HCT116 (cell line): Measurements from ENCODE around the gene CCNK. TPM values are rescaled to one million over a fixed set of nuclear protein-coding genes. Genes with fewer than 3 reads are reported as not detected.

ENCODE experiments used
- ATAC-seq: fragments of 200-7000 bp; cut with Tn5 transposase; 2 replicates; pipeline ENCODE4 v1.9.1; 2020; ENCODE audit warnings: mild to moderate bottlenecking, moderate library complexity
- BruUV-seq: library from RNA; stranded (reverse); fragments of 400-500 nt; replicated peaks from 2 replicates; lab custom pipeline; 2021; lab: Mats Ljungman, UMichigan
- CTCF ChIA-PET: fragments of 300-600 bp; sonication (Branson Sonifier 250); formaldehyde crosslinking; loops from one replicate; lab custom pipeline; 2021; ENCODE audit warnings: antibody characterized with exemption; lab: Charles Lee
- POLR2A ChIA-PET: fragments of 300-600, 350-600 bp; sonication (Branson Sonifier 250); formaldehyde crosslinking; loops from one replicate; lab custom pipeline; 2021; ENCODE audit warnings: antibody characterized with exemption; lab: Charles Lee
- RAD21 ChIA-PET, 2 experiments: fragments of 300-600 bp; sonication (Branson Sonifier 250); formaldehyde crosslinking; loops; one replicate each; lab custom pipeline; 2023; ENCODE audit warnings: low total read pairs in 2 of 2; ENCODE audit not compliant: uncharacterized antibody in 2 of 2, unreplicated experiment in 2 of 2, low non-redundant PET in 1 of 2; lab: Charles Lee
- DNase-seq: peaks from one replicate; pipeline ENCODE4 v3.0.0-alpha.2; 2010; ENCODE audit warnings: low read depth, low spot score
- H2AFZ ChIP-seq: fragments of 200-600 bp; shearing (Covaris generic), sonication (generic); 2 replicates; pipeline ENCODE4 v1.6.1; 2017; ENCODE audit warnings: low read depth, mixed run types, mixed read lengths, antibody characterized with exemption, low read length; ENCODE audit not compliant: poor library complexity, severe bottlenecking
- H3K27ac ChIP-seq: 2 replicates; pipeline ENCODE4 v1.5.1; 2012; ENCODE audit warnings: low read depth, low read length
- H3K27me3 ChIP-seq: fragments of 200-600 bp; sonication (generic); 2 replicates; pipeline ENCODE4 v1.6.1; 2016; ENCODE audit warnings: mixed run types, low read length, mixed read lengths; ENCODE audit not compliant: insufficient read depth
- H3K36me3 ChIP-seq, 2 experiments: fragments of 200-500 bp in 1 of 2; fragments of 200-600 bp in 1 of 2; sonication (Bioruptor generic) in 1 of 2; sonication (generic) in 1 of 2; 2 replicates each; pipeline versions ENCODE4 v1.5.1 to v1.6.1; 2014 to 2016; ENCODE audit warnings: low read length in 2 of 2, inconsistent platforms in 1 of 2, mixed read lengths in 1 of 2, mixed run types in 1 of 2; ENCODE audit not compliant: insufficient read depth in 2 of 2, control insufficient read depth in 1 of 2
- H3K4me1 ChIP-seq, 2 experiments: fragments of 200-600 bp in 1 of 2; sonication (generic) in 1 of 2; 2 replicates each; pipeline versions ENCODE4 v1.5.1 to v1.6.1; 2012 to 2017; ENCODE audit warnings: low read length in 2 of 2, inconsistent platforms in 1 of 2, mild to moderate bottlenecking in 1 of 2, mixed read lengths in 1 of 2, mixed run types in 1 of 2, moderate library complexity in 1 of 2; ENCODE audit not compliant: insufficient read depth in 2 of 2, control insufficient read depth in 1 of 2
- H3K4me2 ChIP-seq: fragments of 200-600 bp; sonication (generic); 2 replicates; pipeline ENCODE4 v1.6.1; 2017; ENCODE audit warnings: mixed run types, low read length, mixed read lengths
- H3K4me3 ChIP-seq, 2 experiments: fragments of 200-600 bp in 1 of 2; sonication (generic) in 1 of 2; replicated peaks in 1 of 2; 2 replicates each; pipeline ENCODE4 v1.5.1; 2011 to 2016; ENCODE audit warnings: low read length in 2 of 2, control low read depth in 1 of 2, low read depth in 1 of 2, mild to moderate bottlenecking in 1 of 2, mixed read lengths in 1 of 2, mixed run types in 1 of 2
- H3K79me2 ChIP-seq: fragments of 200-600 bp; sonication (generic); 2 replicates; pipeline ENCODE4 v1.6.1; 2017; ENCODE audit warnings: mild to moderate bottlenecking, mixed run types, low read length, moderate library complexity, mixed read lengths; ENCODE audit not compliant: insufficient read depth
- H3K9ac ChIP-seq: fragments of 200-600 bp; sonication (generic); 2 replicates; pipeline ENCODE4 v1.6.1; 2016; ENCODE audit warnings: low read length, mixed read lengths
- H3K9me2 ChIP-seq: fragments of 200-600 bp; sonication (generic), shearing (Covaris generic); 2 replicates; pipeline ENCODE4 v1.6.1; 2017; ENCODE audit warnings: mixed run types, mild to moderate bottlenecking, moderate library complexity; ENCODE audit not compliant: insufficient read depth
- H3K9me3 ChIP-seq, 2 experiments: fragments of 200-500 bp in 1 of 2; fragments of 200-600 bp in 1 of 2; sonication (Bioruptor generic) in 1 of 2; sonication (generic) in 1 of 2; 2 replicates each; pipeline ENCODE4 v1.6.1; 2014 to 2017; ENCODE audit warnings: low read length in 2 of 2, mixed read lengths in 2 of 2, inconsistent platforms in 1 of 2, low read depth in 1 of 2, mild to moderate bottlenecking in 1 of 2, mixed run types in 1 of 2, moderate library complexity in 1 of 2; ENCODE audit not compliant: control insufficient read depth in 1 of 2, insufficient read depth in 1 of 2
- H4K20me1 ChIP-seq: fragments of 200-600 bp; sonication (generic), shearing (Covaris generic); 2 replicates; pipeline ENCODE4 v1.6.1; 2017; ENCODE audit warnings: mixed run types, mild to moderate bottlenecking, moderate library complexity; ENCODE audit not compliant: insufficient read depth
- CTCF ChIP-seq, 3 experiments: fragments of 200-600 bp in 1 of 3; sonication (generic) in 1 of 3; IDR thresholded peaks in 2 of 3; conservative IDR thresholded peaks in 1 of 3; 2 replicates each; pipeline ENCODE4 v1.5.1; 2012 to 2017; ENCODE audit warnings: low read depth in 2 of 3, low read length in 2 of 3, antibody characterized with exemption in 1 of 3, borderline replicate concordance in 1 of 3, control low read depth in 1 of 3, mild to moderate bottlenecking in 1 of 3, mixed read lengths in 1 of 3, mixed run types in 1 of 3, moderate library complexity in 1 of 3; ENCODE audit not compliant: insufficient read depth in 1 of 3
- ELF1 ChIP-seq: IDR thresholded peaks from 2 replicates; pipeline ENCODE4 v1.6.1; 2012; ENCODE audit warnings: low read depth, borderline replicate concordance
- EZH2phosphoT487 ChIP-seq: fragments of 200-600 bp; IDR thresholded peaks from 2 replicates; pipeline ENCODE4 v1.6.1; 2018; ENCODE audit warnings: antibody characterized with exemption, borderline replicate concordance
- POLR2AphosphoS5 ChIP-seq: IDR thresholded peaks from 2 replicates; pipeline ENCODE4 v1.6.1; 2011; ENCODE audit warnings: mild to moderate bottlenecking, low read depth, low read length, moderate library complexity
- SIN3A ChIP-seq: IDR thresholded peaks from 2 replicates; pipeline ENCODE4 v1.6.1; 2012; ENCODE audit warnings: low read depth
- SRF ChIP-seq: IDR thresholded peaks from 2 replicates; pipeline ENCODE4 v1.6.1; 2012; ENCODE audit warnings: low read depth
- YY1 ChIP-seq: IDR thresholded peaks from 2 replicates; pipeline ENCODE4 v1.6.1; 2011; ENCODE audit warnings: low read length, low read depth, moderate library complexity, mild to moderate bottlenecking; ENCODE audit not compliant: insufficient replicate concordance; ENCODE audit errors: extremely low read depth
- ZFX ChIP-seq: fragments of 450-650 bp; IDR thresholded peaks from 2 replicates; pipeline ENCODE4 v1.6.1; 2017
- ZNF274 ChIP-seq: fragments of 200-500 bp; sonication (Bioruptor generic); IDR thresholded peaks from 2 replicates; pipeline ENCODE4 v1.6.1; 2014; ENCODE audit warnings: mild to moderate bottlenecking, low read depth, low read length, inconsistent platforms
- intact Hi-C: fragments of 100-400 bp; cut with micrococcal nuclease; formaldehyde crosslinking; loops from 2 replicates; pipeline ENCODE4 v1.10.0; 2022
- total RNA-seq: library from RNA; stranded (reverse); gene quantifications from one replicate; pipeline ENCODE4 v1.2.1, GENCODE V29; 2021; ENCODE audit not compliant: unreplicated experiment
- TF ChIP-seq, protein P1 (sequence below): IDR thresholded peaks from 2 replicates; pipeline ENCODE4 v1.6.1; 2011; ENCODE audit warnings: mild to moderate bottlenecking, low read length, moderate library complexity; ENCODE audit not compliant: insufficient replicate concordance; ENCODE audit errors: extremely low read depth

CCNK gene
- total RNA-seq, 1 experiment from 2014 or later: 68.2 TPM

DNA sequence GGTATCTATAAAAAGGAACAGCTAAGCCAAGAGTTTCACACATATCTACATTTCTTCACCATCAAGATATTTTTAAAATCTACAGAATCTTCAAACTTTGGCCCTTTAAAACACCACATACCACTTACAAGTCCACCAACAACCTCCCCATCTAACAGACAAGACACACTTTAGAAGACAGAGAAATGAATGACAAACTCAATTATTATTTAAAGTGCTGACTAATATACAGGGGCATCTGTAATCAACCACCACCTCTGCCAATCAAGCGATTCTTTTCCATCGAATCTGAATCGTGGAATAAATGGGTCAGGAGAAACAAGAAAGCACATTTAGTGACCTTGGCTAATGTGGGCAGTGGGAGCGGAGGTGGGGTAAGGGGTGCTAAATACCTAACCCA lies 8.3 kb upstream of the CCNK start:
- no peak overlapping the region for H3K4me3 ChIP-seq
- ChIA-PET RAD21 (no interaction called here), CTCF (no interaction called here), POLR2A (no interaction called here)
- H3K4me2 ChIP-seq: no peak overlapping the region
- H3K79me2 ChIP-seq: peaks cover 89% of the 10 kb centered on the region
- no peak overlapping the region for H2AFZ ChIP-seq
- H3K4me1 ChIP-seq: 0 out of 4 replicates have a peak, but pooled peaks cover 0 to 2% of the 10 kb centered on the region in 2 experiments
- no peaks in the 10 kb centered on the region for H3K27me3 ChIP-seq
- H3K36me3 ChIP-seq: no peaks in the 10 kb centered on the region
- H3K9me2 ChIP-seq: no peaks in the 10 kb centered on the region
- no peak overlapping the region for H3K9ac ChIP-seq
- no TSS peak for BruUV-seq
- no peaks in the 10 kb centered on the region; the same call in 1 of the 2 replicates for H4K20me1 ChIP-seq
- no peak overlapping the region for H3K27ac ChIP-seq
- intact Hi-C loops: no loop called here
- no peak for ATAC-seq
- H3K9me3 ChIP-seq: no peaks in the 10 kb centered on the region
- no peak for DNase-seq
- TF ChIP-seq SRF (no peak), ZFX (no peak), YY1 (no peak), EZH2phosphoT487 (no peak), ELF1 (no peak), ZNF274 (no peak), POLR2AphosphoS5 (no peak), SIN3A (no peak), CTCF (IDR thresholded peaks at IDR 0.05 in 2 of 3, conservative IDR thresholded peaks at IDR 0.05 in 1 of 3; ENCODE audit: borderline replicate concordance in 1 of 3, insufficient read depth in 1 of 3, low read depth in 2 of 3, low read length in 2 of 3) (no peak)
- TF ChIP-seq, protein P1, sequence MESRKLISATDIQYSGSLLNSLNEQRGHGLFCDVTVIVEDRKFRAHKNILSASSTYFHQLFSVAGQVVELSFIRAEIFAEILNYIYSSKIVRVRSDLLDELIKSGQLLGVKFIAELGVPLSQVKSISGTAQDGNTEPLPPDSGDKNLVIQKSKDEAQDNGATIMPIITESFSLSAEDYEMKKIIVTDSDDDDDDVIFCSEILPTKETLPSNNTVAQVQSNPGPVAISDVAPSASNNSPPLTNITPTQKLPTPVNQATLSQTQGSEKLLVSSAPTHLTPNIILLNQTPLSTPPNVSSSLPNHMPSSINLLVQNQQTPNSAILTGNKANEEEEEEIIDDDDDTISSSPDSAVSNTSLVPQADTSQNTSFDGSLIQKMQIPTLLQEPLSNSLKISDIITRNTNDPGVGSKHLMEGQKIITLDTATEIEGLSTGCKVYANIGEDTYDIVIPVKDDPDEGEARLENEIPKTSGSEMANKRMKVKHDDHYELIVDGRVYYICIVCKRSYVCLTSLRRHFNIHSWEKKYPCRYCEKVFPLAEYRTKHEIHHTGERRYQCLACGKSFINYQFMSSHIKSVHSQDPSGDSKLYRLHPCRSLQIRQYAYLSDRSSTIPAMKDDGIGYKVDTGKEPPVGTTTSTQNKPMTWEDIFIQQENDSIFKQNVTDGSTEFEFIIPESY: no peak
